Esophagus muscularis mucosa (tissue), 4 donors: ENCODE measurements around the gene TRPV3.

ENCODE experiments used
- CTCF ChIP-seq, 3 experiments: fragments of 200-600 bp in 2 of 3; fragments of 450-650 bp in 1 of 3; sonication (generic) in 2 of 3; IDR thresholded peaks; one replicate each; pipeline ENCODE4 v1.5.1; 2017 to 2019; ENCODE audit warnings: antibody characterized with exemption in 3 of 3, mild to moderate bottlenecking in 2 of 3, moderate library complexity in 1 of 3
- EP300 ChIP-seq: sonication (generic); formaldehyde crosslinking; IDR thresholded peaks from one replicate; pipeline ENCODE4 v1.6.1; 2017; ENCODE audit warnings: antibody characterized with exemption
- POLR2A ChIP-seq: fragments of 450-650 bp; IDR thresholded peaks from one replicate; pipeline ENCODE4 v1.6.1; 2017; ENCODE audit warnings: antibody characterized with exemption, moderate library complexity, mild to moderate bottlenecking, low read depth

- TF ChIP-seq POLR2A (no peak), CTCF (IDR thresholded peaks at IDR 0.05) (no peak), EP300 (no peak)
These were observed 30.1 kb downstream of the TRPV3 start for GRCh38 chr17:3527468-3527867.
